Measurements from ENCODE around the gene BIN1.
A peak's percentile ranks its signal among the peaks of the same experiment; 100 is the strongest.

Gene BIN1

DNA sequence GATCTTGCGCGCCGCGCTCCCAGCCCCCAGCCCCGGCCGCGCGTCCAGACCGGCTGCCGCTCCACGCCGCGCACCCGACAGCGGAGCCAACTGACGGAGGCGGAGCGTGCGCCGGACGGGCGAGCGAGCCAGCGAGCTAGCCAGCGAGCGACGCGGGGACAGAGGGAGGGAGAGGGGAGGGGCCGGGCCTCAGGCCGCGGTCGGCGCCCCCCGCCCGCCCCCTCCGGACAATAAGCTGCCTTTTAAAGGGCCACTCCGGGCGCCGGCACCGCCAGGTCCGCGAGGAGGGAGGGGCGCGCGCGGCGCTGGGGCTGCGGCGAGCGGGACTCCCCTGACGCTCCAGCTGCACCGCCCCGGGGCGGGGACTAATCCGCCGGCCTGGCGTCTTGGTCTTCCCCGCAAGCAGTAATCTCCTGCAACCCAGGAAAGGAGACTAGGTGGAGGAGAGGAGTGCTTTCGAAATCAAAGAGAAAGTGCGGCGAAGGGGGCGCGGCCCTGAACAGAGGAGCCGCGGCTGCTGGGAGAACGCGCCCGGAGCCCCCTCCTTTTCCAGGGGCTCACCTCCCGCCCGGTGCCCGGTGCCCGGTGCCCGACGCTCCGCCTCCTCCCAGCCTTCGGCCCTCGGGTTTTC, at the start of gene BIN1:
Gene BIN1, minus strand, starts transcription at position 164 of the 631 bp plus-strand sequence. CDS start 211 bp downstream, outside the sequence.
- peak; percentile 73 for DNase-seq

GRCh38 chr2:127155947-127156346, 49.0 kb upstream of the BIN1 start:
- DNase-seq: no peak

DNA sequence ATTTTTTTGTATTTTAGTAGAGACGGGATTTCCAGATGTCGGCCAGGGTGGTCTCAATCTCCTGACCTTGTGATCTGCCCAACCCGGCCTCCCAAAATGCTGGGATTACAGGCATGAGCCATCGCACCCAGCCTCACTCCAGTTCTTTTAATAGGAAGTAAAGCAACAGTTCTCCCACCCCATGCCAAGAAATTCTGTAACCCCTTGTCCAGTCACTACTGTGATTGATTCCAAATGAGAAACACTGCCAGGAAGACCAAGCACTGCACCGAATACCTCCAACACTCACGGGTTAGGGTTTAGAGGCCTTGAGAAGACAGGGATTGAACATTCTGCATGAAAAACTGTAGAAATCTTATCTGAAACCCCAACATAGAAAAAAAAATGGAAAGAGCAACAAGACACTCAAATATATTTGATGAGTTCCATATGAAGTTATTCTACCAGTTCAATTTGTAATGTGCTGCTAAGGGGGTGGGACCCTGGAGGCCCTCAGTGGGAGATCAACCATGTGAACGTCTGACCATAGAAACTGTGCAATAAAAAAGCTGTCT, 48.2 kb upstream of the BIN1 start:
- DNase-seq: no peak

DNA sequence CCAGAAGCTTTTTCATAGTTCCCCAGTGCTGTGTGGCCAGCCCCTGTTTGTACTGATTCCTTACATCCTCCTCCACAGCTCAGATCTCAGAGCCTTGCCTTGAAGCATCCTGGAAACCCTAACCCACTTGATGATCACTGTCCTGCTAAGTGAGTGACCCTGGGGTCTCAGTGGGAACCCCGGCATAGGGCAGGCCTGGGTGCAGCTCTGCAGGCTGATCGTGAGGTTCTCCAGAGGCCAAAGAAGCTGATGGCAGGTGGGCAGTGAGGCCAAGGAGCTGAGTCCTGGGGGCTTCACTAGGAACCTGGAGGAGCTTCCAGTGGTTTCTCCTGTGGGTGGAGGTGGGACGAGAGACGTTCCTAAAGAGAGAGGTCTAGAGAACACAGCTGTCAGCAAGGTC, 47.4 kb upstream of the BIN1 start:
- DNase-seq: no peak

GRCh38 chr2:127153691-127154158, 46.8 kb upstream of the BIN1 start:
- DNase-seq: no peak

GRCh38 chr2:127150996-127151395, 44.0 kb upstream of the BIN1 start:
- no peak for DNase-seq

DNA sequence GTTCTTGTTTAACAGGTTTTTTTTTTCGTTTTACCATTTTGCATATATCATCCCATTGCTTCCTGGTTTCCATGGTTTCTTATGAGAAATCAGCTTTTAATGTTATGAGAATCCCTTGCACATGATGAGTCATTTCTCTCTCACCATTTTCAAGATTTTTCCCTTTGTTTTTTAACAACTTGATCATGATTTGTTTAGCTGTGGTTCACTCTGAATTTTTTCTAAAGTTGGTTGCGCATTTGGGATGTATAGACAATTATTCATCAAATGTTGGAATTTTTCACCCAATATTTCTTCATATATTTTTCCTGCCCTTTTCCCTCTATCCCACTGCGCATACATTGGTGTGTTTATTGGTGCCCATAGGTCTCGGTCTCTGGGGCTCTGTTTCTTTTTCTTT, 42.4 kb upstream of the BIN1 start:
- no peak for DNase-seq

GRCh38 chr2:127146820-127147502, 40.0 kb upstream of the BIN1 start:
- no peak for DNase-seq

- DNase-seq: no peak
These were observed 39.2 kb upstream of the BIN1 start for GRCh38 chr2:127146071-127146725.

- DNase-seq: no peak
These were observed 38.4 kb upstream of the BIN1 start for GRCh38 chr2:127145280-127145895.

DNA sequence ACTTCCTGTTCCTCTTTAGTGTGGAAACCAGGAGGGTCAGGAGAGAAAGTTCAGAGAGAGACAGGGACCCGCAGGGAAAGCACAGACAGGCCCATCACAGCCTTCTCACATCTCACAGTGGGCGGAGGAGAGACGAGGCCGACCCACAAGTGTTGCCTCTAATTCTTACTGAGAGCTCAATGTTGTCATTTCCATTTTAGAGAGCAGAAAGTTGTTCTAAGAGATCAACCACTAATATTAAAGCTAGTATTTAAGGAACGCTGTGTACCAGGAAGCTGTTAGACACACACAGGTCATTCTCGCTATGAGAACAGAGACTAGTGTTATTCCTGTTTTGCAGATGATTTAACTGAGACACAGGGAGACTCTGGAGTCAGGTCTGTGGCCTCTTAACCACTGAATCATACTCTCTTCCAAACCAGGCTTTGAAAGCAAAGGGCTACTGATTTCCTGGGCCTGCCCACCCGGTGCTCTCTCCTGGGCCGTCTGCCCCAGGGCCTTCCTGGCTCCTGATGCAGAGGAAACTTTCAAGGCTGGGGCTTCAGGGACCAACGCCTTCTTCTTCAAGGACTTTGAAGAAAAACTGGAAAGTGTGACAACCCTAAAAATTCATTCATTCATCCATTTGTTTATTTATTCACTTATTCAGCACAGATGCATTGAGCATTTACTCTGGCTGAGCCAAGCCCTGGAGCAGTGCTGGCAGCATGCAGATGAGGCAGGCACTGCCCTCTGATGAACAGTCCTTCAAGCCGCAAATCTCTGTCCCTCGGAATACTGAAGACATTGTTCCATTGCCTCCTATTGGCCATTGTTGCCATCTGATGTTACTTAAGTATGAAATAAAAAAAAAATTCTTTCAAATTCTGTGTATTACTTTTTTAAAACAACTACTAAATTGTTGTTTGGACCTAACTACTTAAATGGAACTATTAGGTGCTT, 37.2 kb upstream of the BIN1 start:
- DNase-seq: no peak

GRCh38 chr2:127142663-127143630, 36.0 kb upstream of the BIN1 start:
- no peak for DNase-seq

DNA sequence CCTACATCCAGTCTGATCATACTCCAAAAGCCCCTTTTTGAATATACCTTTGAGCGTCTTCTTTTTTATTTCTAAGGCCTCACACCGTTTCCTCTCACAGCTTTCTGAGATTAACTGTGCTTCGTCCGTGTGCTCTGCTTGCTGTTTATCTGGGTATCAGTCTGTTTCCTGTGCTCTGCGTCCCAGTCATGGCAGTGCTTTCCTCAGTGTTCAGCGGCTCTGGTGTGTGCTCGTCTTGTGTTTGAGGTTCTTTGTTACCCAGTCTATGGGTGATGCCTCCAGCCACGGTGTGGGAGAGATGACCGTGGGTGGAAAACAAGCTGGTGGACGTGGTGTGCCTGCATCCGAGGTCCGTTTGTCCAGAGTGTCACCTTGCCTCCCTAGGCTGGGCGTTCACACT, 33.6 kb upstream of the BIN1 start:
- DNase-seq: no peak

GRCh38 chr2:127139766-127140165, 32.8 kb upstream of the BIN1 start:
- no peak for DNase-seq

- DNase-seq: no peak
These were observed 31.3 kb upstream of the BIN1 start for GRCh38 chr2:127138281-127138680.

GRCh38 chr2:127137741-127138140, 30.8 kb upstream of the BIN1 start:
- no peak for DNase-seq

- no peak for DNase-seq
These were observed 30.3 kb upstream of the BIN1 start for GRCh38 chr2:127137225-127137624.

GRCh38 chr2:127134833-127135830, 28.2 kb upstream of the BIN1 start:
- DNase-seq: no peak

DNA sequence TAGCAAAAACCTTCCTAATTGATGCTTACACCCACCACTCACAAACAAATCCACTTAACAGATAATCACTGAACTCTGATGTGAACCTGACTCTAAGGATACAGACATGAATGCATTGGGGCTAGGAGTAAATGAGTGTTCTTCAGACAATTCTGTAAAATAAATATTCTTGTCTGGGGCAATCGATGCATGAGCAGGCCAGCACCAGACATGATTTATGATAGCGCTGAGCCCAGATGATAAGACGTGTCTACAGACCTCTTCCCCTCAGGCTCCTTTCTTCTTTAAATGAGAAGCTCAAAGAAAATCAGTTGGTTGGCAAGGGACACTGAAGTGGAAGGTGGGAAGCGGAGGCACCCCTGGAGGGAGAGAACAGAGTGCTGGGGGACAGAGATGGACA, 27.3 kb upstream of the BIN1 start:
- DNase-seq: no peak

DNA sequence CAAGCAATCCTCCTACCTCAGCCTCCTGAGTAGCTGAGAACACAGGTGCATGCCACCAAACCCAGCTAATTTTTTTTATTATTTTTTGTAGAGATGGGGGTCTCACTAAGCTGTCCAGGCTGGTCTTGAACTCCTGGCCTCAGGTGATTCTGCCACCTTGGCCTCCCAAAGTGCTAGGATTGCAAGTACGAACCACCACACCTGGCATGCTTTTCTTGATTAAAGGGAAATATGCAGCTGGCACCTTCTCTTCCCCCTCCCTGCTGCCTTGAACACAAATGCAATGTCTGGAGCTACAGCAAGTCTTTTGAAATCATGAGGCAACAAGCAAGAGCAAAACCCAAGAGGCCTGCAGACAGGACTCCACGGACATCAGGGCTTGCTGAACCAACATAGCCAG, 26.8 kb upstream of the BIN1 start:
- no peak for DNase-seq
